H1 (cell line): Measurements from ENCODE around the gene BASP1. TPM values are rescaled to one million over a fixed set of nuclear protein-coding genes. Genes with fewer than 3 reads are reported as not detected.

ENCODE experiments used
- CTCF ChIA-PET: fragments of 300-600 bp; sonication (Branson Sonifier 250); formaldehyde crosslinking; loops from one replicate; lab custom pipeline; 2021; ENCODE audit not compliant: partially characterized antibody; lab: Charles Lee
- POLR2A ChIA-PET: fragments of 300-600 bp; sonication (Branson Sonifier 250); formaldehyde crosslinking; loops from one replicate; lab custom pipeline; 2021; ENCODE audit warnings: inconsistent platforms; ENCODE audit not compliant: partially characterized antibody; lab: Charles Lee
- DNase-seq, 2 experiments: peaks; one replicate each; pipeline versions ENCODE4 v3.0.0 to v3.0.0-alpha.2; 2010 to 2022; ENCODE audit warnings: low spot score in 2 of 2, low read depth in 1 of 2, mixed read lengths in 1 of 2
- FAIRE-seq: peaks from 2 replicates; lab custom pipeline; 2011; peaks lifted over from hg19 to GRCh38; lab: Jason Lieb, UNC
- H2AFZ ChIP-seq: 2 replicates; pipeline ENCODE4 v1.8.1; 2012; ENCODE audit warnings: low read length, inconsistent platforms
- H2AK5ac ChIP-seq: 2 replicates; pipeline ENCODE4 v1.6.1; 2013; ENCODE audit warnings: low read depth, low read length
- H2BK120ac ChIP-seq: replicated peaks from 2 replicates; pipeline ENCODE3; 2013; ENCODE audit warnings: low read depth, low read length, inconsistent platforms
- H2BK12ac ChIP-seq: 2 replicates; pipeline ENCODE4 v1.6.1; 2013; ENCODE audit warnings: low read depth, low read length
- H2BK15ac ChIP-seq: 2 replicates; pipeline ENCODE4 v1.6.1; 2013; ENCODE audit warnings: low read length
- H2BK20ac ChIP-seq: 2 replicates; pipeline ENCODE4 v1.6.1; 2013; ENCODE audit warnings: low read length
- H2BK5ac ChIP-seq: 2 replicates; pipeline ENCODE4 v1.6.1; 2013; ENCODE audit warnings: low read depth, low read length
- H3K14ac ChIP-seq: 2 replicates; pipeline ENCODE4 v1.6.1; 2013; ENCODE audit warnings: inconsistent platforms; ENCODE audit not compliant: insufficient read length
- H3K18ac ChIP-seq: 2 replicates; pipeline ENCODE4 v1.6.1; 2013; ENCODE audit warnings: low read length; ENCODE audit errors: extremely low read depth
- H3K23ac ChIP-seq: 2 replicates; pipeline ENCODE4 v1.6.1; 2013; ENCODE audit warnings: inconsistent platforms; ENCODE audit not compliant: insufficient read length
- H3K23me2 ChIP-seq: 2 replicates; pipeline ENCODE4 v1.6.1; 2013; ENCODE audit warnings: low read depth, low read length
- H3K27ac ChIP-seq: 2 replicates; pipeline ENCODE4 v1.6.1; 2011; ENCODE audit warnings: low read depth, low read length, inconsistent platforms
- H3K27me3 ChIP-seq, 4 experiments: replicated peaks in 1 of 4; 1 replicate in 1 of 4; 2 replicates in 3 of 4; pipeline versions ENCODE4 v1.6.1 to v1.8.1; 2011 to 2013; ENCODE audit warnings: low read length in 3 of 4, mild to moderate bottlenecking in 3 of 4, inconsistent platforms in 2 of 4, mixed read lengths in 2 of 4, moderate library complexity in 1 of 4; ENCODE audit not compliant: control insufficient read depth in 3 of 4, insufficient read depth in 3 of 4; ENCODE audit errors: extremely low read depth in 1 of 4
- H3K36me3 ChIP-seq, 4 experiments: 2 replicates each; pipeline versions ENCODE4 v1.6.1 to v1.8.1; 2011 to 2013; ENCODE audit warnings: mild to moderate bottlenecking in 4 of 4, low read length in 3 of 4, moderate library complexity in 2 of 4, control low read depth in 1 of 4, inconsistent platforms in 1 of 4; ENCODE audit not compliant: insufficient read depth in 4 of 4, control insufficient read depth in 2 of 4
- H3K4ac ChIP-seq: replicated peaks from 2 replicates; pipeline ENCODE3; 2013; ENCODE audit warnings: low read length, low read depth, mixed read lengths, inconsistent platforms; ENCODE audit not compliant: insufficient read length
- H3K4me1 ChIP-seq, 4 experiments: replicated peaks in 1 of 4; 1 replicate in 1 of 4; 2 replicates in 3 of 4; pipeline versions ENCODE4 v1.6.1 to v1.8.1; 2011 to 2013; ENCODE audit warnings: low read length in 3 of 4, inconsistent platforms in 2 of 4, mixed read lengths in 1 of 4; ENCODE audit not compliant: insufficient read depth in 4 of 4, control insufficient read depth in 3 of 4
- H3K4me2 ChIP-seq, 2 experiments: 2 replicates each; pipeline versions ENCODE4 v1.6.1 to v1.8.1; 2011 to 2013; ENCODE audit warnings: low read depth in 2 of 2, low read length in 2 of 2, control low read depth in 1 of 2, inconsistent platforms in 1 of 2, mild to moderate bottlenecking in 1 of 2; ENCODE audit not compliant: insufficient read depth in 1 of 2
- H3K4me3 ChIP-seq, 4 experiments: fragments of 200-600, 300-600 bp in 1 of 4; sonication (generic), shearing (Covaris generic), sonication (Bioruptor Twin) in 1 of 4; 2 replicates each; pipeline versions ENCODE4 v1.5.1 to v1.8.1; 2011 to 2016; ENCODE audit warnings: low read length in 4 of 4, low read depth in 3 of 4, control low read depth in 2 of 4, inconsistent platforms in 2 of 4, mild to moderate bottlenecking in 2 of 4, mixed read lengths in 1 of 4, moderate library complexity in 1 of 4; ENCODE audit not compliant: insufficient read depth in 2 of 4; ENCODE audit errors: extremely low read depth in 1 of 4
- H3K56ac ChIP-seq: replicated peaks from 2 replicates; pipeline ENCODE3; 2013; ENCODE audit warnings: low read depth, mild to moderate bottlenecking, mixed read lengths, low read length, inconsistent platforms; ENCODE audit not compliant: insufficient read length
- H3K79me1 ChIP-seq: 2 replicates; pipeline ENCODE4 v1.6.1; 2013; ENCODE audit warnings: low read depth, low read length, control low read depth
- H3K79me2 ChIP-seq, 2 experiments: 2 replicates each; pipeline versions ENCODE4 v1.6.1 to v1.8.1; 2012 to 2013; ENCODE audit warnings: low read length in 2 of 2, mild to moderate bottlenecking in 2 of 2, inconsistent platforms in 1 of 2; ENCODE audit not compliant: insufficient read depth in 2 of 2, control insufficient read depth in 1 of 2
- H3K9ac ChIP-seq, 4 experiments: replicated peaks in 1 of 4; 1 replicate in 1 of 4; 2 replicates in 3 of 4; pipeline versions ENCODE4 v1.6.1 to v1.8.1; 2011 to 2013; ENCODE audit warnings: low read depth in 3 of 4, low read length in 3 of 4, control low read depth in 2 of 4, mild to moderate bottlenecking in 2 of 4, moderate library complexity in 2 of 4, inconsistent platforms in 1 of 4; ENCODE audit errors: extremely low read depth in 1 of 4
- H3K9me3 ChIP-seq, 2 experiments: 2 replicates each; pipeline versions ENCODE4 v1.6.1 to v1.8.1; 2012 to 2013; ENCODE audit warnings: mild to moderate bottlenecking in 2 of 2, moderate library complexity in 2 of 2, control low read depth in 1 of 2, inconsistent platforms in 1 of 2, low read depth in 1 of 2, low read length in 1 of 2, mixed read lengths in 1 of 2; ENCODE audit not compliant: insufficient read depth in 2 of 2
- H4K20me1 ChIP-seq, 2 experiments: replicated peaks in 1 of 2; 2 replicates each; pipeline versions ENCODE3 to v1.8.1; 2011 to 2013; ENCODE audit warnings: inconsistent platforms in 2 of 2, low read length in 2 of 2, mild to moderate bottlenecking in 1 of 2; ENCODE audit not compliant: insufficient read depth in 2 of 2, control insufficient read depth in 1 of 2
- H4K5ac ChIP-seq: 2 replicates; pipeline ENCODE4 v1.6.1; 2013; ENCODE audit warnings: low read length, low read depth, mixed read lengths, inconsistent platforms; ENCODE audit not compliant: insufficient read length
- H4K8ac ChIP-seq: 2 replicates; pipeline ENCODE4 v1.8.0; 2013; ENCODE audit warnings: mild to moderate bottlenecking, moderate library complexity, low read length, inconsistent platforms; ENCODE audit not compliant: insufficient read depth; ENCODE audit errors: extremely low read depth
- H4K91ac ChIP-seq: replicated peaks from 2 replicates; pipeline ENCODE3; 2013; ENCODE audit warnings: low read length, mixed read lengths, inconsistent platforms; ENCODE audit not compliant: insufficient read length
- ASH2L ChIP-seq: fragments of 200-600, 300-600 bp; sonication (generic); IDR thresholded peaks from one replicate; pipeline ENCODE4 v1.7.1; 2017; ENCODE audit warnings: low read length
- BCL11A ChIP-seq, 2 experiments: IDR thresholded peaks; one replicate each; pipeline ENCODE4 v1.6.1; 2011; ENCODE audit warnings: low read depth in 2 of 2, low read length in 2 of 2, mild to moderate bottlenecking in 2 of 2
- CEBPB ChIP-seq: IDR thresholded peaks from 2 replicates; pipeline ENCODE4 v1.6.1; 2012; ENCODE audit warnings: low read depth, low read length
- EZH2 ChIP-seq: fragments of 200-600 bp; sonication (generic); IDR thresholded peaks from 2 replicates; pipeline ENCODE4 v1.7.1; 2012; ENCODE audit warnings: low read depth, mild to moderate bottlenecking, moderate library complexity, low read length, inconsistent platforms; ENCODE audit not compliant: severe bottlenecking
- KDM5A ChIP-seq: fragments of 200-600 bp; IDR thresholded peaks from 2 replicates; pipeline ENCODE4 v1.7.1; 2012; ENCODE audit warnings: mild to moderate bottlenecking, low read length, inconsistent platforms, mixed read lengths
- NRF1 ChIP-seq: IDR thresholded peaks from 2 replicates; pipeline ENCODE4 v1.6.1; 2011; ENCODE audit warnings: mild to moderate bottlenecking, low read depth, low read length, improper control_type of control experiment
- POLR2A ChIP-seq, 2 experiments: IDR thresholded peaks; 1 replicate in 1 of 2; 2 replicates in 1 of 2; pipeline ENCODE4 v1.6.1; 2011; ENCODE audit warnings: low read depth in 2 of 2, low read length in 2 of 2, mild to moderate bottlenecking in 2 of 2; ENCODE audit errors: control extremely low read depth in 1 of 2
- POU5F1 ChIP-seq: IDR thresholded peaks from 2 replicates; pipeline ENCODE4 v1.6.1; 2011; ENCODE audit warnings: low read depth, mild to moderate bottlenecking, low read length, moderate library complexity
- RNF2 ChIP-seq: fragments of 200-900, 300-1000 bp; sonication (generic); IDR thresholded peaks from 2 replicates; pipeline ENCODE4 v1.7.1; 2016; ENCODE audit warnings: borderline replicate concordance, low read depth, mild to moderate bottlenecking, antibody characterized with exemption, low read length; ENCODE audit not compliant: poor library complexity, severe bottlenecking; ENCODE audit errors: missing control alignments
- SIRT6 ChIP-seq: IDR thresholded peaks from one replicate; pipeline ENCODE4 v1.7.1; 2012; ENCODE audit warnings: low read length, inconsistent platforms
- TAF1 ChIP-seq: IDR thresholded peaks from 2 replicates; pipeline ENCODE4 v1.6.1; 2011; ENCODE audit warnings: mild to moderate bottlenecking, low read depth, low read length
- WGBS, 2 experiments: shearing (Covaris generic) in 1 of 2; methylation state at CpG; one replicate each; pipeline versions ENCODE4 v1.1.6 to v1.1.7; 2013 to 2015; ENCODE audit warnings: low lambda C conversion rate in 2 of 2, mixed read lengths in 2 of 2, inconsistent platforms in 1 of 2, low coverage in 1 of 2, missing lambda C conversion rate in 1 of 2; ENCODE audit not compliant: insufficient replicate concordance in 2 of 2, insufficient coverage in 1 of 2, insufficient read length in 1 of 2; ENCODE audit errors: extremely low coverage in 1 of 2, missing lambda C conversion rate in 1 of 2; 5-methylcytosine and 5-hydroxymethylcytosine counted together
- polyA plus RNA-seq, 7 experiments: library from polyadenylated mRNA; depleted of rRNA in 3 of 7; stranded (reverse) in 5 of 7; unstranded in 2 of 7; fragments of >200 nt in 5 of 7; fragments of 200-250 nt in 2 of 7; gene quantifications; 1 replicate in 5 of 7; 2 replicates in 1 of 7; 4 replicates in 1 of 7; pipeline versions ENCODE4 v1.2.1 to v1.2.3, GENCODE V29; 2011 to 2013; ENCODE audit warnings: missing spikeins in 2 of 7, mixed read lengths in 2 of 7
- total RNA-seq: library from RNA; stranded (reverse); fragmentation: NEBNext Ultra II Directional; extraction: Animal tissue kit (Norgen Biotek cat#: 25700); gene quantifications from 2 replicates; pipeline ENCODE4 v1.2.1, GENCODE V29; 2021
- TF ChIP-seq, protein P1 (sequence below), 3 experiments: IDR thresholded peaks; 1 replicate in 2 of 3; 2 replicates in 1 of 3; pipeline versions ENCODE4 v1.5.1 to v1.6.1; 2011; ENCODE audit warnings: low read length in 3 of 3, mild to moderate bottlenecking in 3 of 3, inconsistent platforms in 2 of 3, low read depth in 1 of 3, moderate library complexity in 1 of 3; ENCODE audit not compliant: insufficient read depth in 1 of 3; ENCODE audit errors: control extremely low read depth in 1 of 3

BASP1 gene
- total and polyA plus RNA-seq, 2 of the 8 experiments (the other 6 are each of a cell fraction or from before 2014, with no cell fraction given), result 95.2 to 104 TPM

GRCh38 chr5:17222664-17223063 is 5.2 kb downstream of the BASP1 start:
- H3K79me1 ChIP-seq, result peaks cover 7% of the 10 kb centered on the region; the same call in 1 of the 2 replicates
- POLR2A ChIA-PET, result no interaction called here
- peaks cover 2 to 24% (median 13%) of the 10 kb centered on the region in 4 experiments for H3K4me1 ChIP-seq
- H3K9me3 ChIP-seq, result no peaks in the 10 kb centered on the region
- FAIRE-seq (no peak), DNase-seq (no peak)
- no peak overlapping the region for H2BK15ac ChIP-seq
- H3K14ac ChIP-seq, result no peak overlapping the region
- no peak overlapping the region for H3K27ac ChIP-seq
- no peak overlapping the region for H2AK5ac ChIP-seq
- no peak overlapping the region for H4K8ac ChIP-seq
- no peak overlapping the region for H3K4ac ChIP-seq
- peaks cover 16 to 31% of the 10 kb centered on the region in 2 experiments for H4K20me1 ChIP-seq
- no peak overlapping the region for H3K4me3 ChIP-seq
- no peak overlapping the region for H3K23ac ChIP-seq
- H2BK120ac ChIP-seq, result no peak overlapping the region
- no peak overlapping the region for H2BK5ac ChIP-seq
- no peaks in the 10 kb centered on the region for H3K27me3 ChIP-seq
- H3K4me2 ChIP-seq, result peak overlapping the region; percentile 10 to 55; a peak in 1 of 4 replicates
- no peak overlapping the region for H4K5ac ChIP-seq
- no peak overlapping the region for H2AFZ ChIP-seq
- H3K9ac ChIP-seq, result no peak overlapping the region
- no peak overlapping the region for H4K91ac ChIP-seq
- CTCF ChIA-PET, result no interaction called here
- no peak overlapping the region for H3K56ac ChIP-seq
- peaks cover 8% of the 10 kb centered on the region; the same call in 1 of the 2 replicates for H3K23me2 ChIP-seq
- H2BK20ac ChIP-seq, result no peak overlapping the region
- 81% methylated on average over 2 of the region's 2 CpGs; no CpG with 5 or more reads in 1 of the 2 experiments for WGBS, 2 experiments
- H3K79me2 ChIP-seq, result peaks cover 24 to 88% of the 10 kb centered on the region in 2 experiments
- H3K36me3 ChIP-seq, result peaks cover 0 to 8% (median 0%) of the 10 kb centered on the region in 4 experiments; a peak in 2 of 8 replicates
- H2BK12ac ChIP-seq, result no peak overlapping the region; the same call in 1 of the 2 replicates
- no peak overlapping the region for H3K18ac ChIP-seq
- TF ChIP-seq CEBPB (no peak), ASH2L (no peak), BCL11A (IDR thresholded peaks at IDR 0.05; ENCODE audit: low read depth in 2 of 2, low read length in 2 of 2) (no peak), EZH2 (no peak), POU5F1 (no peak), POLR2A (IDR thresholded peaks at IDR 0.05; ENCODE audit: control extremely low read depth in 1 of 2, low read depth in 2 of 2, low read length in 2 of 2) (no peak), RNF2 (no peak), SIRT6 (no peak), NRF1 (no peak), KDM5A (no peak), TAF1 (no peak)
- TF ChIP-seq, protein P1, sequence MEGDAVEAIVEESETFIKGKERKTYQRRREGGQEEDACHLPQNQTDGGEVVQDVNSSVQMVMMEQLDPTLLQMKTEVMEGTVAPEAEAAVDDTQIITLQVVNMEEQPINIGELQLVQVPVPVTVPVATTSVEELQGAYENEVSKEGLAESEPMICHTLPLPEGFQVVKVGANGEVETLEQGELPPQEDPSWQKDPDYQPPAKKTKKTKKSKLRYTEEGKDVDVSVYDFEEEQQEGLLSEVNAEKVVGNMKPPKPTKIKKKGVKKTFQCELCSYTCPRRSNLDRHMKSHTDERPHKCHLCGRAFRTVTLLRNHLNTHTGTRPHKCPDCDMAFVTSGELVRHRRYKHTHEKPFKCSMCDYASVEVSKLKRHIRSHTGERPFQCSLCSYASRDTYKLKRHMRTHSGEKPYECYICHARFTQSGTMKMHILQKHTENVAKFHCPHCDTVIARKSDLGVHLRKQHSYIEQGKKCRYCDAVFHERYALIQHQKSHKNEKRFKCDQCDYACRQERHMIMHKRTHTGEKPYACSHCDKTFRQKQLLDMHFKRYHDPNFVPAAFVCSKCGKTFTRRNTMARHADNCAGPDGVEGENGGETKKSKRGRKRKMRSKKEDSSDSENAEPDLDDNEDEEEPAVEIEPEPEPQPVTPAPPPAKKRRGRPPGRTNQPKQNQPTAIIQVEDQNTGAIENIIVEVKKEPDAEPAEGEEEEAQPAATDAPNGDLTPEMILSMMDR (IDR thresholded peaks at IDR 0.05; ENCODE audit: control extremely low read depth in 1 of 3, insufficient read depth in 1 of 3, low read depth in 1 of 3, low read length in 3 of 3), result no peak
